OCI-LY1 (cell line): ENCODE results near the gene NCAPD2.

Experiments used
- H2AFZ ChIP-seq: fragments of 200-600 bp; sonication (generic), shearing (Covaris generic); 2 replicates; pipeline ENCODE4 v1.6.0; 2014; ENCODE audit warnings: antibody characterized with exemption, mild to moderate bottlenecking, low read length
- H3F3A ChIP-seq: fragments of 200-600 bp; sonication (generic), shearing (Covaris generic); 2 replicates; pipeline ENCODE4 v1.6.0; 2014; ENCODE audit warnings: mild to moderate bottlenecking, antibody characterized with exemption, low read length, moderate library complexity; ENCODE audit not compliant: insufficient read depth
- H3K27ac ChIP-seq: fragments of 200-600 bp; sonication (generic); 2 replicates; pipeline ENCODE4 v1.5.1; 2014; ENCODE audit warnings: low read length, mixed run types, mild to moderate bottlenecking, low read depth; ENCODE audit not compliant: poor library complexity, severe bottlenecking
- H3K27me3 ChIP-seq: fragments of 200-600 bp; sonication (generic); 2 replicates; pipeline ENCODE4 v1.6.0; 2014; ENCODE audit warnings: antibody characterized with exemption, mild to moderate bottlenecking, low read length, moderate library complexity; ENCODE audit not compliant: insufficient read depth
- H3K36me3 ChIP-seq: fragments of 200-600 bp; sonication (generic); 2 replicates; pipeline ENCODE4 v1.6.1; 2014; ENCODE audit warnings: mild to moderate bottlenecking, antibody characterized with exemption, low read length, moderate library complexity, mixed read lengths; ENCODE audit not compliant: insufficient read depth
- H3K4me1 ChIP-seq: fragments of 200-600 bp; sonication (generic); 2 replicates; pipeline ENCODE4 v1.5.1; 2014; ENCODE audit warnings: mild to moderate bottlenecking, low read length, moderate library complexity; ENCODE audit not compliant: insufficient read depth, severe bottlenecking
- H3K4me2 ChIP-seq: fragments of 200-600 bp; sonication (generic), shearing (Covaris generic); 2 replicates; pipeline ENCODE4 v1.6.1; 2014; ENCODE audit warnings: low read length
- H3K4me3 ChIP-seq: fragments of 200-600 bp; sonication (generic); 2 replicates; pipeline ENCODE4 v1.5.1; 2014; ENCODE audit warnings: low read length, low read depth, mild to moderate bottlenecking, mixed read lengths; ENCODE audit not compliant: poor library complexity, severe bottlenecking
- H3K79me2 ChIP-seq: fragments of 200-600 bp; shearing (Covaris generic); 2 replicates; pipeline ENCODE4 v1.6.1; 2016; ENCODE audit warnings: mixed run types, low read length, mixed read lengths; ENCODE audit not compliant: insufficient read depth
- H3K9ac ChIP-seq: fragments of 200-600 bp; sonication (generic), shearing (Covaris generic); 2 replicates; pipeline ENCODE4 v1.6.1; 2014; ENCODE audit warnings: mild to moderate bottlenecking, low read length, mixed read lengths
- H3K9me2 ChIP-seq: fragments of 200-600 bp; sonication (generic), shearing (Covaris generic); 2 replicates; pipeline ENCODE4 v1.6.1; 2014; ENCODE audit warnings: low read depth, mild to moderate bottlenecking, low read length, mixed read lengths
- H3K9me3 ChIP-seq: fragments of 200-600 bp; shearing (Covaris generic); 2 replicates; pipeline ENCODE4 v1.6.1; 2014; ENCODE audit warnings: low read length, mixed read lengths
- H4K20me1 ChIP-seq: fragments of 200-600 bp; sonication (generic), shearing (Covaris generic); 2 replicates; pipeline ENCODE4 v1.6.0; 2016; ENCODE audit warnings: mild to moderate bottlenecking, low read length; ENCODE audit not compliant: insufficient read depth
- CTCF ChIP-seq: fragments of 200-600 bp; sonication (generic), shearing (Covaris generic); IDR thresholded peaks from 2 replicates; pipeline ENCODE4 v1.5.1; 2017; ENCODE audit warnings: mild to moderate bottlenecking, antibody characterized with exemption, low read length, moderate library complexity, mixed read lengths
- EZH2 ChIP-seq: fragments of 200-600 bp; sonication (generic), shearing (Covaris generic); IDR thresholded peaks from 2 replicates; pipeline ENCODE4 v1.8.0; 2017; ENCODE audit warnings: borderline replicate concordance, mixed run types, mild to moderate bottlenecking, antibody characterized with exemption, low read length, moderate library complexity, mixed read lengths

NCAPD2 gene

DNA sequence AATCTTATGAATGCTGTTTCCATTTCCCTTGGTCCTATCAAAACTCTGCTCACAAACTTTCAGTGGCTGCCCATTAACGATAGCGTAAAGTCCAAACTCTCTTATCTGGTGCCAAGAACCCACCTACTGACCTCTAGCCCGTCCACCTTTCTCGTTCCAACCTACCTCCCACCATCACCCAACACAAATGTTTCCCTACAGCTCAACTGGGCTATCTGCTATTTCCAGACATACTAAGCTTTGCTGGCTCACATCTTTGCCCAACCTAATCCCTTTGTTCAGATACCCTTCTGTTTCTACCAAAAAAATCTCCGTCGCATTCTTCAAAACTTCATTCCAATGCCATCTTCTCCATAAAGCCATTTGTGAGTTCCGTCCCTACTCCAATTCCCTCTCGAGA, 81.7 kb downstream of the NCAPD2 start:
- H3K36me3 ChIP-seq, result peaks cover 85% of the 10 kb centered on the region

More for the DNA sequence above, 81.7 kb downstream of the NCAPD2 start:
- Histone ChIP-seq H3K9me2 (no peaks in the 10 kb centered on the region), H3K79me2 (no peaks in the 10 kb centered on the region), H4K20me1 (no peaks in the 10 kb centered on the region), H3K4me3 (no peak overlapping the region), H3K9ac (no peak overlapping the region), H2AFZ (no peak overlapping the region), H3F3A (0 out of 2 replicates have a peak, but pooled peaks cover 5% of the 10 kb centered on the region), H3K4me1 (no peaks in the 10 kb centered on the region), H3K27me3 (no peaks in the 10 kb centered on the region), H3K9me3 (no peaks in the 10 kb centered on the region), H3K4me2 (no peak overlapping the region), H3K27ac (no peak overlapping the region)
- no peak for TF ChIP-seq EZH2
- TF ChIP-seq CTCF, result no peak
